ENCODE data around the gene FAM13A.
"Not testable (repeated sequence)": the region's sequence is repeated elsewhere in the genome, so short reads cannot be mapped to it uniquely, and the experiment has no call there.

Gene FAM13A

DNA sequence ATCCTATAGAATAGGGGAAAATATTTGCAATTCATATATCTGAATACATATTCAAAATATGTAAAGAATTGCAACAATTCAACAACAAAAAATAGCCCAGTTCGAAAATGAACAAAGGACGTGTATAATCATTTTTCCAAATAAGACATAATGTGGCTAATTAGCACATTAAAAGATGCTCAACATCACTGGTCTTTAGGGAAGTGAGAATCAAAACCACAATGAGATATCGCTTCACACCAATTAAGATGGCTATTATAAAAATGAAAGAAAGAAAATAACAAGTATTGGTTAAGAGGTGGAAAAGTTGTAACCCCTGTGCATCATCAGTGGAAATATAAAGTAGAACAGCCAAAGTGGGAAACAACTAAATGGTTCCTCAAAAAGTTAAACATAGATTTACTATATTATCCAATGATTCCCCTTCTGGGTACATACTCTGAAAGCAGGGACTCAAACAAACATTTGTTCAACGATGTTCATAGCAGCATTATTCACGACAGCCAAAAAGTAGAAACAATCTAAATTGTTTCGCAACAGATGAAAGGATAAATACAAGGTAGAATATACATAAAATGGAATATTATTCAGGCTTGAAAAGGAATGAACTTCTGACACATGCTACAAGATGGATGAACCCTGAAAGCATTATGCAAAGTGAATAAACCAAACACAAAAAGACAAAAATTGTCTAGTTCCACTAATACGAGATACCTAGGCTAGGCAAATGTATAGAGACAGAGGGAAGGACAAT, 12.7 kb downstream of the FAM13A start:
- DNase-seq (ENCODE audit: insufficient read length, low spot score) (no peak), FAIRE-seq (no peak)

DNA sequence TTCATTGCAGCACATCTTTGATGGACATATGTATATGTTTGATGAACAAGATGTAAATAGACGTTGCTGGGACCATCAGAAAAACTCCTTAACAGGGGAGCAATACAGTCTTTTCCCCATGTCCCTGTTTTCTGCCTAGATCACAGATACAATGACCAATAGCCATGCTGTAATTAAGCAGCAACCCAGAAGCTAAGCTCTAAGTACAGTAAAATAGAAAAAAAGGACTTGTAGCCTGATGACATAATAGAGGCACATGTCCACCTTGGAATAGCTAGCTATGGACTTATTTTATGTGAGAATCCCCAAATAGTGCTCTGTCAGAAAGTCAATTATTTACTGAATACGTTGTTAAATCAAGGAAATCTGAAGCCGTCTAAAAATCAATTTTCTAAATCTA, 14.9 kb downstream of the FAM13A start:
- FAIRE-seq (no peak), DNase-seq (ENCODE audit: insufficient read length, low spot score) (no peak)

GRCh38 chr4:89039730-89040338, 17.2 kb downstream of the FAM13A start:
- DNase-seq (ENCODE audit: insufficient read length, low spot score): no peak
- no peak for FAIRE-seq

- DNase-seq (ENCODE audit: insufficient read length, low spot score) (no peak), FAIRE-seq (no peak)
Measured at GRCh38 chr4:89036535-89036934, 20.4 kb downstream of the FAM13A start.

GRCh38 chr4:89031272-89031671, 25.7 kb downstream of the FAM13A start:
- FAIRE-seq: no peak
- no peak for DNase-seq (ENCODE audit: insufficient read length, low spot score)

DNA sequence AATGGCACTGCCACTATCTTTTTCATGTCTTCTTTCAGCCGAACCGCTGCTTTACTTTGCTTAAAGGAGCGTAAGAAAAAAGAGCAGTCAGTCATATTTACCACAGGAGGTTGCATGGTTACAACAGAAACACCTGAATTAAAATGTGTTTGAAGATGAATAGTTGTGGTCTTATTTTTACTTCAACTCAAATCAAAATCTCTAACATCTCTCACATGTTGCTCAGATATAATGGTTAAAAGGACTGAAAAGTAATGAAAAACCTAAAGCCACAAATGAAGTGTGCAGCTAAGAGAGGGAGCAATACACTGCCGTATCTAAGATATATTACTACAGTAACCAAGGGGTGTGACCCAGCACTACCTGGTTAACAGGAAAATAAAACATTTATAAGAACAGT, 27.4 kb downstream of the FAM13A start:
- DNase-seq (ENCODE audit: insufficient read length, low spot score) (no peak), FAIRE-seq (no peak)

DNA sequence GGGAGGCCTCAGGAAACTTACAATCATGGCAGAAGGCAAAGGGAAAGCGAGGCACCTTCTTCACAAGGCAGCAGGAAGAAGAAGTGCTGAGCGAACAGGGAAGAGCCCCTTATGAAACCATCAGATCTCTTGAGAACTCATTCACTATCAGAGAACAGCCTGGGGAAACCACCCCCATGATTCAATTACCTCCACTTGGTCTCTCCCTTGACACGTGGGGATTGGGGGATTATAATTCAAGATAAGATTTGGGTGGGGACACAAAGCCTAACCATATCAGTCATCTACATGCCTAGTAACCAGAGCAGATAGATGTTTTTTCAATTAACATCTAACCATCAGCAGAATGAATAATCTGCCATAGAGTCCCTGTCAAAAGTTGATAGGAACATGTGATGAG, 30.4 kb downstream of the FAM13A start:
- no peak for FAIRE-seq

GRCh38 chr4:89024051-89024675, 32.8 kb downstream of the FAM13A start:
- DNase-seq (ENCODE audit: insufficient read length, low spot score) (peak; percentile 40), FAIRE-seq (peak; percentile 95)

More for the DNA sequence above, 30.4 kb downstream of the FAM13A start:
- DNase-seq (ENCODE audit: insufficient read length, low spot score): no peak

DNA sequence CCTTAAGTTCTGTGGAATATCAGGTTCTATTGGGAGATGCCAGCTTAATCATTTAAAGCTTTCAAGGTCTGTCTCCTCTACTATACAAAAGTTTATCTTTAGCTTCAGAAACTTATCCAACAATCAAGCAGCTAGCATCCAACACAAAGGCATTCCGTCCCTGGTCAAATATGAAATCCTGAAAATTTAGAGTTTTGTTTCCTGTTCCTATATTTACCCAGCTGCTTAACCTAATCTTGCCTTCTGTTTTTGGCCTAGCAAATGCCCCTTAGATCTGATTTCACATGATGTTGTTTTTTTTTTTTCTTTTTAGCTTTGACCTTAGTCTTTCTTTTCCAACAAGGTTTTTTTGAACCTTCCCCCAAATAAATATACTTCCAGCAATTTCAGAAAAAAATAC, 33.8 kb downstream of the FAM13A start:
- DNase-seq (ENCODE audit: insufficient read length, low spot score) (no peak), FAIRE-seq (no peak)

- no peak for DNase-seq (ENCODE audit: insufficient read length, low spot score)
- peak; percentile 40 for FAIRE-seq
Measured at GRCh38 chr4:89022426-89023128, 34.4 kb downstream of the FAM13A start.

GRCh38 chr4:89021684-89022083, 35.3 kb downstream of the FAM13A start:
- no peak for FAIRE-seq

GRCh38 chr4:89021062-89021461, 35.9 kb downstream of the FAM13A start:
- no peak for FAIRE-seq
- no peak for DNase-seq (ENCODE audit: insufficient read length, low spot score)

More at GRCh38 chr4:89021684-89022083, 35.3 kb downstream of the FAM13A start:
- DNase-seq (ENCODE audit: insufficient read length, low spot score): no peak

- not testable (repeated sequence) for DNase-seq (ENCODE audit: insufficient read length, low spot score); FAIRE-seq
Measured at GRCh38 chr4:89014897-89015296, 42.1 kb downstream of the FAM13A start.

DNA sequence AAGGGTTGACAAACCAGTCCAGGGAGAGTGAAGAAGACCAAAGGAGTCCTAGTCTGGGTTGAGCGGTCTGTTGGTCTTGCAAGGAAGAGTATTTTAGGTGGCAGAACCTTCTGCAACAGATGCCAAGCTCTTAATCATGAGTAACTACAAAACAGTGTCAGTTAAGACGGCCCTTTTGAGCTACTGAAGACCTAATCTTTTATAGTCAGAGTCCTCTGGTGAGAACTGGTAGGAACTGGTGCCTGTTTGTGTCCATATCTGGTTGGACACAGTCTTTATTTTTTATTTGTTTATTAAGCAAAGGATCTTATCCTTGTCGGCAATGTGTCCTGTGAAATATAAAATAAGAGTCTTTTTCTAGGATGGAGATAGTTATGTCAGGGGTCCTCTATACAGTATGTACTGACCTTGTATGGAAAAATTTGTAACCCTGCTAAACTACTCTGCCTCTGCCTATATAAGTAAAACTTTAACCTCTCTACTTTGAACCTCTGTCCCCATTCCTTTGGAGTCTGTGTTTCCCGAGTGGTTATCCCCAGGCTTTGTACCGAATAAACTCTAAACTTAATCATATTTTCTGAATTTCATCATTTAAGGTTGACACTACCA, 47.1 kb downstream of the FAM13A start:
- FAIRE-seq: no peak

DNA sequence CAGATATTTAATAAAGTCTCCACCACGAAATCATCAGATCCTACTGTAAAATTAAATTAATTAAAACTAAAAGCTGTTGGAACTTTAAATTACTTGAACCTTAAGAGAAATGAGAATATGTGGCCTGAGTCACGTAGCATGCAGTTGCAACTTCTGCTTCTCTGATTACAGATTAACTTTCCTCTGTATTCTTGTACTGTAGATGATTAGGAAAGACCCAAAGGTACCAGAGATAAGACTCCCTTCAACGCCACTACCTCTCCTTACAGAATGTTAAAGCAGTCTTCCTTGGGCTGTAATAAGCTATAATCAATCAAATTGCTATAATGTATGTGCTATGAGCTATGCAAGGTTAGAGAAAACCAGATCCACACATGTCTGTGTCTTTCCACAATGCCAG, 47.9 kb downstream of the FAM13A start:
- no peak for FAIRE-seq
- no peak for DNase-seq (ENCODE audit: insufficient read length, low spot score)

More for the DNA sequence above, 47.1 kb downstream of the FAM13A start:
- DNase-seq (ENCODE audit: insufficient read length, low spot score): no peak

DNA sequence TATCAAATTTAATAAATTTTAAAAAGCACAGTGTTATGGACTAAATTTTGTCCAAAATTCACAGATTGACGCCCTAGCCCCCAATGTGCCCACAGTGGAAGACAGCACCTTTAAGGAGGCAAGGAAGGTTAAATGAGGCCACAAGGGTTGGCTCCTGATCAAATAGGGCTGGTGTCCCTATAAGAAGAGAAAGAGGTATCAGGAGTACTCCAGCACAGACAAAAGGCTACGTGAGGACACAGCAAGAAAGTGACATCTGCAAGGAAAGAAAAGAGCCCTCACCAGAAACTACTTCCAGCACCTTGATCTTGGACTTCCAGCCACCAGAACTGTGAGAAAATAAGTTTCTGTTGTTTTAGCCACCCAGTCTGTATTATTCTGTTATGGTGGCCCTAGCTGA, 48.8 kb downstream of the FAM13A start:
- no peak for FAIRE-seq
- no peak for DNase-seq (ENCODE audit: insufficient read length, low spot score)

DNA sequence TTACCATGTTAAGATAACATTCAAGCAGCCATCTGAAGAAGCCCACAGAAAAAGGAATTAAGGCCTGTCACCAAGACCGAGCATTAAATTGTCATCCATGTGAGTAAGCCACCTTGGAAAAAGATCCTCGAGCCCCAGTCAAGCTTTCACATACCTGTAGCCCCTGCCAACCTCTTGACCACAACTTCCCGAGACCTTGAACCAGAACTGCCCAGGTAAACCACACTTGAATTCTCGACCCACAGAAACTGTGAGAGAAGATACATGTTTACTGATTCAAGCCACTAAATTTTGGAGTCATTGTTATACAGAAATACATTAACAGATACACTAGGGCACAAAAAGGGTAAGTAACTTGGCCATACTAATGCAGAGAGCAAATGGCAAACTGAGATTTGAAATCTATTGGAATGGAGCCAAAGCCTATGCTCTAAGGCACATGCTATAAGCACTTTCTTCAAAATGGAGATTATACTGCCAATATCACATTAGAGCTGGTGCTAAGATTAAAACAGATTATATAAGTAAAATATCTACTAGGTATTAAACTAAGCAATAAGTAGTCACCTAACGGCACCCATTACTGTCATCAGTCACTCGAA, 49.5 kb downstream of the FAM13A start:
- no peak for FAIRE-seq
- no peak for DNase-seq (ENCODE audit: insufficient read length, low spot score)

DNA sequence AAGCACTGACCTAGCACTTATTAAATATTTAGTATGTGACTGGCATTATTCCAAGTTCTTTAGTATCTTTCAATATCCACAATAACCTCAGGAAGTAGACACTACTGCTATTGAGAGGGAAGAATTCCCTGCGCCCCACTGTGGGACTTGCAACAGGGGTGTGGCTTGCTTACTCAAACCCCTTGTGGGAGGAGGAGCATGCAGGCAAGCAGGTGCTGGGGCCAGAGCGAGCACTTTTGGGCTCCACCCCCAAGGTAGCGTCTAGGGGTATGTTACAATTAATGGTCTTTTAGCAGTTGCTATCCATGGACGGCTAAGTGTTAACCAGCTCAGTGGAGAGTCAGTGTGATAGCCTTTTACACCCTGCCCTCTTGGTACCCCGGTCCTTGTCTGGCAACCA, 50.7 kb downstream of the FAM13A start:
- no peak for FAIRE-seq
- DNase-seq (ENCODE audit: insufficient read length, low spot score): no peak

GRCh38 chr4:89005066-89005465, 51.9 kb downstream of the FAM13A start:
- DNase-seq (ENCODE audit: insufficient read length, low spot score): not testable (repeated sequence)
- FAIRE-seq: peak; percentile 23

DNA sequence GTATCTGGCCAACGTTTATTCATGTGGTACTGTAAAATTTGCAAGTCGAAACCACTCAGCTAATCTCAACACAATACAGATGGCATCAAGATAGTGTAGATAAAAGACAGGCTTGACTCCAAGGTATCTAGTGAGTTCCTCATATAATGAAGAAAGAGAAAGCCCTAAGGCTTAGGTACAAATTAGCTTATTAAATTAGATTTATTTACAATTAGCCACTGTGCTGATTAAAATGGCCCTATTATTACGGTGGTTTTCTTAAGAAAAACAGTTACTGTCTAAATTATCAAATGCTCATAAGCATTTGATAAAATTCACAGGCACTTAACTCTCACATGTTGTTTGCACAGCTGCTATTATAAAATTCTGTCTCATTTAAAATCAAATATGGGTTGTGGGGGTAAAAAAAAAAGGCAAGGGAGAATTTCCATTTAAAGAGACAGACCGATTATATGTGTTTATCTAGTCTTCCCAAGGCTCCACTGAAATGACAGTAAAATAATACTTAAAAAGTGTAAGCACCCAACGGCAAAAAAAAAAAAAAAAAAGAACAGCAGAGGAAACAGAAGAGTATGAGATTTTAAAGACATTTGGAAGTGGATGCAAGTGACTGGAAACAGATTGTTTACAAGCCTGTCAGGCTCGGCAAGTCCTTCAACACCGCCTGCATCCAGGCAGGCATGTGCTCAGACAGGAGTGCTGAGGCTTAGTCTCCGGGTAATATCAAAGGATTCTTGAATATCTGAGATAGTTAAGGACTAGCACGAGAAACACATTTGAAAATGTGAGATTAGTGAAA, 55.1 kb downstream of the FAM13A start:
- no peak for DNase-seq (ENCODE audit: insufficient read length, low spot score)
- FAIRE-seq: no peak

Measured in GM19239 (cell line).